Aorta (tissue), 5 donors: ENCODE data around the gene PACSIN2. TPM values are rescaled to one million over a fixed set of nuclear protein-coding genes. Genes with fewer than 3 reads are reported as not detected.
A peak's percentile ranks its signal among the peaks of the same experiment; 100 is the strongest.
"Not testable (repeated sequence)": the region's sequence is repeated elsewhere in the genome, so short reads cannot be mapped to it uniquely, and the experiment has no call there.

ENCODE experiments used
- ATAC-seq: fragments of 200-7000 bp; cut with Tn5 transposase; one replicate; pipeline ENCODE4 v1.9.1; 2022; ENCODE audit warnings: moderate library complexity; ENCODE audit not compliant: low FRiP score
- DNase-seq, 2 donors: peaks; one replicate each; pipeline ENCODE4 v3.0.0-alpha.2; 2020
- H3K27ac ChIP-seq, 2 donors: one replicate each; pipeline ENCODE4 v1.5.1; 2013; ENCODE audit warnings: low read length in 2 of 2, mild to moderate bottlenecking in 2 of 2, moderate library complexity in 2 of 2, control low read depth in 1 of 2, inconsistent platforms in 1 of 2, low read depth in 1 of 2
- H3K27me3 ChIP-seq, 2 donors: one replicate each; pipeline ENCODE4 v1.6.1; 2013; ENCODE audit warnings: control low read depth in 1 of 2, low read length in 1 of 2, mild to moderate bottlenecking in 1 of 2, moderate library complexity in 1 of 2; ENCODE audit not compliant: insufficient read depth in 2 of 2, control insufficient read depth in 1 of 2
- H3K36me3 ChIP-seq, 2 donors: one replicate each; pipeline ENCODE4 v1.6.1; 2013; ENCODE audit warnings: control low read depth in 1 of 2, low read length in 1 of 2, mild to moderate bottlenecking in 1 of 2; ENCODE audit not compliant: insufficient read depth in 2 of 2, control insufficient read depth in 1 of 2
- H3K4me1 ChIP-seq, 2 donors: one replicate each; pipeline ENCODE4 v1.6.1; 2013; ENCODE audit warnings: low read length in 2 of 2, control low read depth in 1 of 2, mild to moderate bottlenecking in 1 of 2, moderate library complexity in 1 of 2; ENCODE audit not compliant: insufficient read depth in 2 of 2, control insufficient read depth in 1 of 2
- H3K4me3 ChIP-seq, 2 donors: one replicate each; pipeline ENCODE4 v1.5.1; 2013; ENCODE audit warnings: low read length in 2 of 2, control low read depth in 1 of 2, mild to moderate bottlenecking in 1 of 2
- H3K9me3 ChIP-seq: one replicate; pipeline ENCODE4 v1.6.1; 2013; ENCODE audit warnings: mild to moderate bottlenecking, low read length; ENCODE audit not compliant: control insufficient read depth
- WGBS, 2 donors: extraction: QIAGEN DNeasy Blood & Tissue Kit; methylation state at CpG; one replicate each; pipeline ENCODE4 v1.1.7; 2013; 5-methylcytosine and 5-hydroxymethylcytosine counted together
- intact Hi-C, 2 donors: fragments of 100-400 bp; cut with DNase I; formaldehyde crosslinking; loops; one replicate each; pipeline versions ENCODE4 v1.14.2 to v1.15.0; 2022
- polyA plus RNA-seq, 2 donors: library from polyadenylated mRNA; stranded (reverse); fragments of 200-250 nt; gene quantifications; one replicate each; pipeline ENCODE4 v1.2.3, GENCODE V29; 2013
- total RNA-seq, 2 donors: library from RNA; stranded (reverse); fragmentation: NEBNext Ultra II Directional; extraction: Animal tissue kit (Norgen Biotek cat#: 25700); gene quantifications; one replicate each; pipeline ENCODE4 v1.2.1, GENCODE V29; 2021
- donor health status: healthy with polysubstance abuse.
- donor health status: Bipolar disorder and iron deficiency.
- donor health status: DM: no; HTN: no; CAD: no.
- donor health status: DM: no; HTN: no; CAD: no.
- donor health status: DM: yes; HTN: yes; CAD: no.

The PACSIN2 gene
- total and polyA plus RNA-seq, 4 donors: 50.5 to 127 (median 84.7) TPM

DNA sequence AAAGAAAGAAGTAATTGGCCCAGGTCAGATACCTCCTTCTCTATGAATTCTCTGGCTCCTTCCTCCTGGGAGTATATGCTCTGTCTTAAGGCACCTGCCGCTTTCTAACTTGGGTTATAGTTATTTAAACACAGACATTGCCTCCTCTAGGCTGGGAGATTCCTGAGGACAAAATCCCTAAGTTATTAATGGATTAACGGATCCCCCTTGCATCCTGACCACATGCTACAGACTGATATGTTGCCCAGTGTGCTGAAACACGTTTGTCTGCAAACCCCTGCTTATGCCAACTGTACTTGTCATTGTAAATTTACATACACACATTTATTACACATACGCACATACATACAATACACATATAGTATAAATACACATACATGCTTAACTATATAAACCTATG is 35.3 kb downstream of the PACSIN2 start:
- no peaks in the 10 kb centered on the region for H3K27me3 ChIP-seq
- H3K4me3 ChIP-seq: no peak overlapping the region
- WGBS, 2 donors: 66 to 71% methylated on average over 4 of the region's 4 CpGs
- intact Hi-C loops: no loop called here
- no peaks in the 10 kb centered on the region for H3K36me3 ChIP-seq
- ATAC-seq (no peak), DNase-seq (no peak)
- peaks cover 5 to 6% of the 10 kb centered on the region in 2 donors for H3K4me1 ChIP-seq
- H3K9me3 ChIP-seq: no peaks in the 10 kb centered on the region
- H3K27ac ChIP-seq: no peak overlapping the region

DNA sequence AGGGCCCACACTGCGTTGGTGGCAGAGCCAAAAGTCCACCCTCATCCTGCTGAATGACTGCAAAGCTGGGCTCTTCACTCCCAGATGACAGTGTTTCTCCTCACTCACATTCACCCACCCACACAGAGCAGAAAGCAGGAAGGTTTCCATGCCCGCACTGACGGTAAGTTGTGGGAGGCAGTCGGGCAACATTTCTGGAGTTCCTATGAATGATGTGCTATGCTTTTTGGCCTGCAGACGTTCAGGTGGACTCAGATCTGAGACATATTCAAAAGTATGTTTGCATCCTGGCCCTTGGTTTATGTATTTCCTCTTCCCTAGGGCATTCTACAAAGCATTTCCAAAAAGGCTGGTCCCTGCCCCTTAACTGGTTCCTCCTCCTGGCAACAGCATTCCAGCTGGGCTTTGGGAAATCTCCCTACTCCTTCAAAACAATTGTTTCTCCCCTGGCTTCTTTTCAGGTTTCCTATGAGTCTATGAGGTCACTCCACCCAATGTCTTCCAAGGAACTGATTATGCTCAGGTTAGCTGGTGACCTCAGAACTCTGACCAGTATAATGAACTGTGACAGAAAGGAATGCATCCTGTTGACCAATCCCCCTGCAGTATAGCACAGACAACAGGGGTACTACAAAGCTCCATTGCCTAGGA is 36.4 kb downstream of the PACSIN2 start:
- no peaks in the 10 kb centered on the region for H3K9me3 ChIP-seq
- ATAC-seq (peak; percentile 73), DNase-seq (no peak)
- H3K4me3 ChIP-seq: no peak overlapping the region
- WGBS, 2 donors: 6% methylated on average over 5 of the region's 5 CpGs
- peak overlapping the region; percentile 47 to 57 for H3K27ac ChIP-seq
- peaks cover 5 to 7% of the 10 kb centered on the region in 2 donors for H3K4me1 ChIP-seq
- no peaks in the 10 kb centered on the region for H3K27me3 ChIP-seq
- no peaks in the 10 kb centered on the region for H3K36me3 ChIP-seq
- intact Hi-C loops: no loop called here

DNA sequence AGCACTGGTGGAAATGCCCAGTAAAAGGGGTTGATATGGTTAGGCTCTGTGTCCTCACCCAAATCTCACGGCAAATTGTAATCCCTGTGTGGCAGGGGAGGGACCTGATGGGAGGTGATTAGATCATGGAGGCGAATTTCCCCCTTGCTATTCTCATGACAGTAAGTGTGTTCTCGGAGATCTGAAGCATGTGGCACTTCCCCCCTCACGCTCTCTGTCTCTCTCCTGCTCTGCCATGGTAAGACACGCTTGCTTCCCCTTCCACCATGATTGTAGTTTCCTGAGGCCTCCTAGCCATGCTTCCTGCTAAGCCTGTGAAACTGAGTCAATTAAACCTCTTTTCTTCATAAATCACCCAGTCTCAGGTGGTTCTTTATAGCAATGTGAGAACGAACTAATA is 37.4 kb downstream of the PACSIN2 start:
- 89 to 91% methylated on average over 6 of the region's 6 CpGs for WGBS, 2 donors
- peaks cover 5 to 8% of the 10 kb centered on the region in 2 donors for H3K4me1 ChIP-seq
- no peak overlapping the region for H3K4me3 ChIP-seq
- no peaks in the 10 kb centered on the region for H3K27me3 ChIP-seq
- no peaks in the 10 kb centered on the region for H3K9me3 ChIP-seq
- ATAC-seq (no peak), DNase-seq (no peak)
- intact Hi-C loops: no loop called here
- H3K27ac ChIP-seq: no peak overlapping the region
- no peaks in the 10 kb centered on the region for H3K36me3 ChIP-seq

DNA sequence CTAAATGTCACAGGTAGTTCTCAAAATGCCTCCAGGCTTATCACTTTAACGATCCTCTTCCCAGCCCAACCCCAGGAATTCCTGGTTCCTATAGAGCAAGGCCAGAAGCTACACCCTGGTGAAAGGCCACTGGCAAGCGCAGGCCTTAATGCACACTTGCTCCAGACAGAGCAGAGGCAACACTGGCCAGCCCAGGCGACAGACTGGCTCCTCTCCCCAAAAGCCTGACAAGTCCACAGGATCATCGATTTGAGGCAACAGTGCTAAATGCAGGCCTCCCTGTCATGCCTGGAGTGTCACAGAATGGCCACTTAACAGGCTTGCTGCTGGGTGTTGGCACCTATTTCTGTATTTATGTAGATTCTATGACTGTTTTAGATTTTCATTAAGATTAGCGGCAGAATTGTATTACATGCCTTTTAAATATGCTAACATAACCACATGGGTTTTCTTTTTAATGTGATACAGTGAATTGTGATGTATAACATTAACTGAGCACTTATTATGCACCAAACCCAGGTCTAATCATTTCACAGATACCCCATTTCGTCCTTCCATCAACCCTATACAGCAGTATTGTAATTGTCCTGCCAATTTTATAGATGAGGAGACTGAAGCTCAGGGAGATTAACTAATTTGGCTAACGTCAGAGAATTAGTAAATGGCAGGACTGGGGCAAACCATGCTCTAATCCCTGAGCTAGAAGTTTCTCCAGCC is 38.6 kb downstream of the PACSIN2 start:
- no peak overlapping the region for H3K4me3 ChIP-seq

DNA sequence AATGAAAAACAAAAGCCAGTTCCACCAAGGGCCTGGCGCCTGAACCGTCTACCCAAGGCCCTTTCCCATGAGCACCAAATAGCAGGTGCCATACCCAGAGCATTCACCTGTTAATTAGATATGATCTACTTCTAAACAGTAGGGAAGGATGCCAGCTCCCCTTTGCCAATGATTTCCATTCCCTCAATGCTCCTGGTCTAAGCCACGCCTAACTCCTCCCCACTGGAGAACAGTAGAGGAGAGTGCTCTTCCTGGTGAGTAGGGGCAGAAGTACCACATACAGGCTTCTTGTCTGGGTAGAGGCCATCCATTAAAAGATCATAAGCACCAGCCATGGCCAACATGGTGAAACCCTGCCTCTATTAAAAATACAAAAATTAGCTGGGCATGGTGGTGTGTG is 40.7 kb downstream of the PACSIN2 start:
- intact Hi-C loops: no loop called here
- ATAC-seq: no peak
- Histone ChIP-seq H3K4me1 (peaks cover 5 to 8% of the 10 kb centered on the region in 2 donors), H3K27me3 (no peaks in the 10 kb centered on the region), H3K27ac (no peak overlapping the region), H3K4me3 (no peak overlapping the region), H3K36me3 (no peaks in the 10 kb centered on the region), H3K9me3 (no peaks in the 10 kb centered on the region)
- WGBS, 2 donors: 95 to 97% methylated on average over 3 of the region's 3 CpGs
- no peak for DNase-seq

More for the DNA sequence above, 38.6 kb downstream of the PACSIN2 start:
- ATAC-seq (no peak), DNase-seq (no peak)
- Histone ChIP-seq H3K27me3 (no peaks in the 10 kb centered on the region), H3K9me3 (no peaks in the 10 kb centered on the region), H3K27ac (no peak overlapping the region), H3K36me3 (no peaks in the 10 kb centered on the region), H3K4me1 (peaks cover 5 to 8% of the 10 kb centered on the region in 2 donors)
- WGBS, 2 donors: 65 to 66% methylated on average over 7 of the region's 7 CpGs
- intact Hi-C loops: no loop called here

DNA sequence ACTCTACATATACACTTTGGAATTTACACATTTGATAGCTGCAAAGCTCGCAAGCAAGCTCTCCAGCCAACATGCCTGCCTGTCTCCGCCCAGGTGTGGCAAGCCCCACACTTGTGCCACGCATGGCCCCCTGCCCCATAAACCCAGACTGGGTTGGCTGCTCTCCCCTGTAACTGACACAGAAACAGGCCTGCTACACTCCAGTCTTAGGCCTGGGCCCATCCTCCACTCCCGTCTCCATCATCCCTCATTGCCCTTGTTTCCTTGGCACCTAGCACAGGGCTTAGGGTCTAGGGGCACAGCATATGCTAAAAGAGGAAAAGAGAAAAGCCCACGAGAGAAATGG is 41.4 kb downstream of the PACSIN2 start:
- H3K27ac ChIP-seq: no peak overlapping the region
- intact Hi-C loops: no loop called here
- peaks cover 5 to 6% of the 10 kb centered on the region in 2 donors for H3K4me1 ChIP-seq

DNA sequence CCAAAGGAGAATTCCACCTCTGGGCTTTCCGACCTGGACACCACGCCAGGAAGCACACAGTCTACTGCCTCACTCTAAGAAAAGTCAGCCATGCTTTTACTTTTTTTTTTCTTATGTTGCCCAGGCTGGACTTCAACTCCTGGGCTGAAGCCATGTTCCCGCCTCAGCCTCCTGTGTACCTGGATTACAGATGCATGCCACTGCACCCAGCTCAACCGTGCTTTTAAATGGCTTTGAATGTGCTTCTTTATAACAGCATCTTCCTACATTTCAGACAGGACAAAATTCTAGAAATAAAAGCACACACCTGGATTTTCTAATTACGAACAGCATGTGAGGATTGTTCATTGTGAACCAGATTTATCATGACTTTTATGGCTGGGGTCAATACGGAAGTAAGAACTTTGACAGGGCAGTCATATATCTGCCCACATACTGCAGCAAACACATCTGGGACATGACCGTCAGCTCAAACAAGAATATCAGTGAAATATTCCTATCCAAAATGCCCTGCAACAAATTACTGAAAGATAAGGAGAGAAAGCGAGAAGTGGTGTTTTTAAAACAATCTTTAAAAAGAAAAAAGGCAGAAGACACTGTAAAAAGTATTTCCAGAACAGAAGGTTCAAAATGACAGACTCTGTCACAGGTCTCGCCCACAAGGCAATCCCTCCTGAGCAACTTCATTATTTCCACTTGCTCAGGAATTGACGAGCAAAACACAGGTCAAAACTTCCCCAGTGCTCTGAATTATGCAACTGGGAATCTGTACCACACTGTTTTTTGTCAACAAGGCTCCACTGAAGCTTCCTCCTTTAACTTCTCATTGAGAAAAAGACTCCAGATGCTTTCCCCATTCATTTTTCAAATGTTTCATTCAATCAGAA is 42.1 kb downstream of the PACSIN2 start:
- H3K4me1 ChIP-seq: peaks cover 2 to 3% of the 10 kb centered on the region in 2 donors

More for the DNA sequence above, 41.4 kb downstream of the PACSIN2 start:
- 75 to 84% methylated on average over 5 of the region's 5 CpGs for WGBS, 2 donors
- Histone ChIP-seq H3K36me3 (no peaks in the 10 kb centered on the region), H3K4me3 (no peak overlapping the region), H3K27me3 (no peaks in the 10 kb centered on the region), H3K9me3 (no peaks in the 10 kb centered on the region)
- ATAC-seq (no peak), DNase-seq (no peak)

DNA sequence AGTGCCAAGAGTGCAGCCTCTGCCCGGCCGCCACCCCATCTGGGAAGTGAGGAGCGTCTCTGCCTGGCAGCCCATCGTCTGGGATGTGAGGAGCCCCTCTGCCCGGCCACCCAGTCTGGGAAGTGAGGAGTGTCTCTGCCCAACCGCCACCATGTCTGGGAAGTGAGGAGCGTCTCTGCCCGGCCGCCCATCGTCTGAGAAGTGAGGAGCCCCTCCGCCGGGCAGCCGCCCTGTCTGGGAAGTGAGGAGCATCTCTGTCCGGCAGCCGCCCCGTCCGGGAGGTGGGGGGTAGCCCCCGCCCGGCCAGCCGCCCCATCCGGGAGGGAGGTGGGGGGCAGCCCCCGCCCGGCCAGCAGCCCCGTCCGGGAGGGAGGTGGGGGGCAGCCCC is 43.5 kb downstream of the PACSIN2 start:
- DNase-seq, H3K9me3 ChIP-seq, ATAC-seq, H3K36me3 ChIP-seq, intact Hi-C loops, H3K27ac ChIP-seq, H3K4me1 ChIP-seq, H3K4me3 ChIP-seq, H3K27me3 ChIP-seq: not testable (repeated sequence)
- 89 to 91% methylated on average over 20 to 25 of the region's 25 CpGs for WGBS, 2 donors

More for the DNA sequence above, 42.1 kb downstream of the PACSIN2 start:
- H3K27ac ChIP-seq: no peak overlapping the region
- H3K27me3 ChIP-seq: no peaks in the 10 kb centered on the region
- no peak for DNase-seq
- peak; percentile 40 for ATAC-seq
- H3K4me3 ChIP-seq: no peak overlapping the region
- 78 to 80% methylated on average over 10 of the region's 10 CpGs for WGBS, 2 donors
- intact Hi-C loops: no loop called here
- no peaks in the 10 kb centered on the region for H3K9me3 ChIP-seq
- no peaks in the 10 kb centered on the region for H3K36me3 ChIP-seq
